NK-92 (cell line): ENCODE data around the gene MGME1.
"Not testable (repeated sequence)": the region's sequence is repeated elsewhere in the genome, so short reads cannot be mapped to it uniquely, and the experiment has no call there.

Experiments used
- DNase-seq: peaks from one replicate; lab custom pipeline; 2025; ENCODE audit not compliant: unreplicated experiment; lab: John Stamatoyannopoulos, UW

Gene MGME1

GRCh38 chr20:17959257-17959627 is 9.6 kb upstream of the MGME1 start:
- no peak for DNase-seq

GRCh38 chr20:17960400-17960885 is 8.4 kb upstream of the MGME1 start:
- not testable (repeated sequence) for DNase-seq

- DNase-seq: no peak
These were observed 7.8 kb upstream of the MGME1 start for GRCh38 chr20:17960927-17961586.

GRCh38 chr20:17961587-17961940 is 7.3 kb upstream of the MGME1 start:
- DNase-seq: no peak

GRCh38 chr20:17963114-17963897 is 5.5 kb upstream of the MGME1 start:
- DNase-seq: no peak

GRCh38 chr20:17964073-17964472 is 4.7 kb upstream of the MGME1 start:
- no peak for DNase-seq

GRCh38 chr20:17964632-17965031 is 4.2 kb upstream of the MGME1 start:
- DNase-seq: no peak

GRCh38 chr20:17965042-17965697 is 3.6 kb upstream of the MGME1 start:
- no peak for DNase-seq

GRCh38 chr20:17966432-17967310 is 2.1 kb upstream of the MGME1 start:
- no peak for DNase-seq

- DNase-seq: no peak
These were observed 1.1 kb upstream of the MGME1 start for GRCh38 chr20:17967521-17968365.

GRCh38 chr20:17969278-17969883 is 563 bp downstream of the MGME1 start:
- no peak for DNase-seq

GRCh38 chr20:17969884-17970409 is 1.1 kb downstream of the MGME1 start:
- no peak for DNase-seq

- no peak for DNase-seq
These were observed 2.6 kb downstream of the MGME1 start for GRCh38 chr20:17971300-17972013.

- no peak for DNase-seq
These were observed 3.3 kb downstream of the MGME1 start for GRCh38 chr20:17972121-17972520.

GRCh38 chr20:17976305-17976704 is 7.5 kb downstream of the MGME1 start:
- DNase-seq: no peak

GRCh38 chr20:17985388-17986018 is 16.7 kb downstream of the MGME1 start:
- no peak for DNase-seq

GRCh38 chr20:17987988-17988387 is 19.2 kb downstream of the MGME1 start:
- no peak for DNase-seq

GRCh38 chr20:17990278-17990972 is 21.6 kb downstream of the MGME1 start:
- DNase-seq: no peak
